Neural progenitor cell (in vitro differentiated cells): ENCODE measurements around the gene MEOX1. TPM values are rescaled to one million over a fixed set of nuclear protein-coding genes. Genes with fewer than 3 reads are reported as not detected.

Source experiments
- DNase-seq: peaks from one replicate; pipeline ENCODE4 v3.0.0-alpha.2; 2016; ENCODE audit warnings: low spot score
- H2AFZ ChIP-seq: fragments of 200-600 bp; sonication (generic); replicated peaks from 2 replicates; pipeline ENCODE4 v1.6.1; 2016; ENCODE audit warnings: antibody characterized with exemption
- H3F3A ChIP-seq: fragments of 200-600 bp; sonication (generic); 2 replicates; pipeline ENCODE4 v1.6.1; 2016; ENCODE audit warnings: antibody characterized with exemption, low read depth
- H3K27ac ChIP-seq: fragments of 200-600 bp; sonication (generic); 2 replicates; pipeline ENCODE4 v1.5.1; 2016; ENCODE audit warnings: mild to moderate bottlenecking
- H3K27me3 ChIP-seq: fragments of 200-600 bp; sonication (generic); 2 replicates; pipeline ENCODE4 v1.6.1; 2016; ENCODE audit warnings: mild to moderate bottlenecking, moderate library complexity
- H3K36me3 ChIP-seq: fragments of 200-600 bp; sonication (generic); 2 replicates; pipeline ENCODE4 v1.5.1; 2016
- H3K4me1 ChIP-seq: fragments of 200-600 bp; sonication (generic); 2 replicates; pipeline ENCODE4 v1.6.1; 2016; ENCODE audit warnings: mixed run types
- H3K4me2 ChIP-seq: fragments of 200-600 bp; sonication (generic); 2 replicates; pipeline ENCODE4 v1.6.1; 2016
- H3K4me3 ChIP-seq: fragments of 200-600 bp; sonication (generic); 2 replicates; pipeline ENCODE4 v1.5.1; 2016
- H3K79me2 ChIP-seq: fragments of 200-600 bp; sonication (generic); 2 replicates; pipeline ENCODE4 v1.6.1; 2016; ENCODE audit warnings: low read depth
- H3K9ac ChIP-seq: fragments of 200-600 bp; sonication (generic); 2 replicates; pipeline ENCODE4 v1.6.1; 2016
- H3K9me3 ChIP-seq: fragments of 200-600 bp; sonication (generic); 2 replicates; pipeline ENCODE4 v1.5.1; 2016; ENCODE audit warnings: low read depth
- H4K20me1 ChIP-seq: fragments of 200-600 bp; sonication (generic); 2 replicates; pipeline ENCODE4 v1.6.1; 2016; ENCODE audit warnings: low read depth
- H3K27ac Mint-ChIP-seq: 3 replicates; pipeline ENCODE4 v1.8.0; 2021; ENCODE audit warnings: mixed read lengths
- H3K27me3 Mint-ChIP-seq: 2 replicates; pipeline ENCODE4 v1.8.0; 2022; ENCODE audit warnings: low read depth, mild to moderate bottlenecking, inconsistent platforms, moderate library complexity, mixed read lengths; ENCODE audit not compliant: insufficient read depth
- H3K36me3 Mint-ChIP-seq: 3 replicates; pipeline ENCODE4 v1.8.0; 2021; ENCODE audit warnings: mixed read lengths
- H3K4me1 Mint-ChIP-seq: 3 replicates; pipeline ENCODE4 v1.8.0; 2021; ENCODE audit warnings: mixed read lengths
- H3K4me3 Mint-ChIP-seq: 3 replicates; pipeline ENCODE4 v1.8.0; 2021; ENCODE audit warnings: mild to moderate bottlenecking, moderate library complexity, mixed read lengths
- H3K9me3 Mint-ChIP-seq: 3 replicates; pipeline ENCODE4 v1.8.0; 2020; ENCODE audit warnings: mixed read lengths
- CTCF ChIP-seq: fragments of 200-600 bp; sonication (generic); IDR thresholded peaks from 2 replicates; pipeline ENCODE4 v1.5.1; 2017; ENCODE audit warnings: antibody characterized with exemption, mild to moderate bottlenecking
- EZH2 ChIP-seq: fragments of 200-600 bp; sonication (generic); IDR thresholded peaks from 2 replicates; pipeline ENCODE4 v1.6.1; 2017; ENCODE audit warnings: antibody characterized with exemption, mild to moderate bottlenecking, moderate library complexity
- EZH2phosphoT487 ChIP-seq: fragments of 200-600 bp; sonication (generic); IDR thresholded peaks from 2 replicates; pipeline ENCODE4 v1.6.1; 2017; ENCODE audit warnings: antibody characterized with exemption
- total RNA-seq: library from RNA; depleted of rRNA; stranded (reverse); fragments of >200 nt; gene quantifications from 2 replicates; pipeline ENCODE4 v1.2.3, GENCODE V29; 2015; ENCODE audit warnings: low replicate concordance

The MEOX1 gene
- total RNA-seq, 1 donor from 2014 or later: not detected

DNA sequence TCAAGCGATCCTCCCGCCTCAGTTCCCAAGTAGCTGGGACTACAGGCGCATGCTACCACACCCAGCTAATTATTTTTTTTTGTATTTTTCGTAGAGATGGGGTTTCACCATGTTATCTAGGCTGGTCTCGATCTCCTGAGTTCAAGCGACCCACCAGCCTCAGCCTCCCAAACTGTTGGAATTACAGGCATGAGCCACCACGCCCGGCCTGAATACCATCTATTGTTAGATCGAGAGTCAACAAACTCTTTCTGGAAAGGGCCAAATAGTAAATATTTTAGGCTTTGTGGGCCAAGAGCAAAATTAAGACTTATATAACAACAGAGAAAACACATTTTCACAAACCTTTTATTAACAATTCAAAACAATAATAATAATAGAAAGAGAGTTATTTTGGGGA lies 41.6 kb downstream of the MEOX1 start:
- Histone ChIP-seq H3F3A (no peaks in the 10 kb centered on the region), H3K9me3 (no peaks in the 10 kb centered on the region), H2AFZ (no peak overlapping the region), H3K4me3 (no peak overlapping the region), H4K20me1 (no peaks in the 10 kb centered on the region), H3K9ac (no peak overlapping the region), H3K79me2 (no peaks in the 10 kb centered on the region), H3K4me2 (no peak overlapping the region), H3K36me3 (no peaks in the 10 kb centered on the region), H3K27ac (no peak overlapping the region), H3K4me1 (no peaks in the 10 kb centered on the region), H3K27me3 (no peaks in the 10 kb centered on the region)
- DNase-seq: no peak
- H3K27ac Mint-ChIP-seq: no peak overlapping the region
- TF ChIP-seq EZH2 (no peak), EZH2phosphoT487 (no peak), CTCF (no peak)
- no peaks in the 10 kb centered on the region for H3K36me3 Mint-ChIP-seq
- peaks cover 13% of the 10 kb centered on the region for H3K4me1 Mint-ChIP-seq
- H3K9me3 Mint-ChIP-seq: no peaks in the 10 kb centered on the region
- H3K4me3 Mint-ChIP-seq: no peak overlapping the region
- H3K27me3 Mint-ChIP-seq: peaks cover 11% of the 10 kb centered on the region

- no peaks in the 10 kb centered on the region for H3K36me3 Mint-ChIP-seq
- Histone ChIP-seq H3K9me3 (no peaks in the 10 kb centered on the region), H3F3A (no peaks in the 10 kb centered on the region), H3K4me2 (no peak overlapping the region), H2AFZ (no peak overlapping the region), H3K27me3 (no peaks in the 10 kb centered on the region), H3K36me3 (no peaks in the 10 kb centered on the region), H3K4me3 (no peak overlapping the region), H3K4me1 (no peaks in the 10 kb centered on the region), H3K79me2 (no peaks in the 10 kb centered on the region), H3K27ac (no peak overlapping the region), H4K20me1 (no peaks in the 10 kb centered on the region), H3K9ac (no peak overlapping the region)
- DNase-seq: no peak
- TF ChIP-seq CTCF (no peak), EZH2 (no peak), EZH2phosphoT487 (no peak)
- H3K4me3 Mint-ChIP-seq: no peak overlapping the region
- H3K27ac Mint-ChIP-seq: peak overlapping the region; percentile 9
- H3K4me1 Mint-ChIP-seq: peaks cover 14% of the 10 kb centered on the region
- peaks cover 11% of the 10 kb centered on the region for H3K27me3 Mint-ChIP-seq
- no peaks in the 10 kb centered on the region for H3K9me3 Mint-ChIP-seq
Measured at GRCh38 chr17:43619705-43620104, 42.0 kb downstream of the MEOX1 start.

DNA sequence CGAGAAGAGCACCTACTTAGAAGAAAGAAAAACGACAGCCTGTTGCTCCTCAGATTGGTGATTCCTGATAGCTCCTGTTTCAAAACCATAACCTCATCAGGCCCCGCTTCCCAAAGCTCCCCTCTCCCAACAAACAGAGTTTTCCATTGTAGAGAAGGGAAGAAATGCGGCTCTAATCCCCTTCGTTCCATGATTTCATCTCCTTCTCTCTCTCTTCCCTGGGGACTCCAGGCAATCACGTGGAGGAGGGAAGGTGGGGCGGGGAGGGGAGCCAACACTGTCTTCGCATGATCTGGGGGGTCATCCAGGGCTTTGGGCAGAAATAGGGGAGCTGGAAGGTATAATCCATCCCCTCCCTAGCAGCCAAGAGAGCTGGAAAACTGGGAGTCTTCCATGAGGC lies 43.4 kb downstream of the MEOX1 start:
- no peaks in the 10 kb centered on the region for H3K36me3 Mint-ChIP-seq
- Histone ChIP-seq H3K27me3 (no peaks in the 10 kb centered on the region), H3K36me3 (no peaks in the 10 kb centered on the region), H3K4me1 (no peaks in the 10 kb centered on the region), H3K79me2 (no peaks in the 10 kb centered on the region), H3K4me3 (no peak overlapping the region), H4K20me1 (no peaks in the 10 kb centered on the region), H2AFZ (no peak overlapping the region), H3K4me2 (no peak overlapping the region), H3K9me3 (no peaks in the 10 kb centered on the region), H3F3A (no peaks in the 10 kb centered on the region), H3K27ac (no peak overlapping the region), H3K9ac (no peak overlapping the region)
- DNase-seq: no peak
- no peak overlapping the region for H3K27ac Mint-ChIP-seq
- H3K4me3 Mint-ChIP-seq: no peak overlapping the region
- no peaks in the 10 kb centered on the region for H3K9me3 Mint-ChIP-seq
- TF ChIP-seq EZH2 (no peak), CTCF (no peak), EZH2phosphoT487 (no peak)
- H3K4me1 Mint-ChIP-seq: peaks cover 15% of the 10 kb centered on the region
- H3K27me3 Mint-ChIP-seq: peaks cover 11% of the 10 kb centered on the region

GRCh38 chr17:43616852-43617251 lies 44.9 kb downstream of the MEOX1 start:
- no peak overlapping the region for H3K4me3 Mint-ChIP-seq

More at GRCh38 chr17:43616852-43617251, 44.9 kb downstream of the MEOX1 start:
- peak overlapping the region; percentile 25 for H3K27ac Mint-ChIP-seq
- H4K20me1 ChIP-seq: no peaks in the 10 kb centered on the region
- no peaks in the 10 kb centered on the region for H3K9me3 ChIP-seq
- H2AFZ ChIP-seq: no peak overlapping the region
- H3K27me3 ChIP-seq: no peaks in the 10 kb centered on the region
- no peaks in the 10 kb centered on the region for H3K4me1 ChIP-seq
- H3F3A ChIP-seq: no peaks in the 10 kb centered on the region
- H3K79me2 ChIP-seq: no peaks in the 10 kb centered on the region
- TF ChIP-seq CTCF: no peak
- no peak for TF ChIP-seq EZH2phosphoT487
- TF ChIP-seq EZH2: no peak
- no peak for DNase-seq
- H3K27me3 Mint-ChIP-seq: peaks cover 11% of the 10 kb centered on the region
- H3K4me1 Mint-ChIP-seq: peaks cover 15% of the 10 kb centered on the region
- H3K27ac ChIP-seq: no peak overlapping the region
- H3K4me3 ChIP-seq: no peak overlapping the region
- no peaks in the 10 kb centered on the region for H3K36me3 Mint-ChIP-seq
- no peaks in the 10 kb centered on the region for H3K36me3 ChIP-seq
- H3K9ac ChIP-seq: no peak overlapping the region
- no peak overlapping the region for H3K4me2 ChIP-seq
- H3K9me3 Mint-ChIP-seq: peaks cover 2% of the 10 kb centered on the region
